Activated CD4-positive, alpha-beta T cell treated with anti-CD3 and anti-CD28 coated beads, Interleukin-2, amount 50 U/mL, for 48 hours (primary cell): Measurements from ENCODE around the gene TAL1.
"Not testable (repeated sequence)": the region's sequence is repeated elsewhere in the genome, so short reads cannot be mapped to it uniquely, and the experiment has no call there.

Experiments
- DNase-seq, 2 experiments: peaks; one replicate each; pipeline ENCODE4 v3.0.0-alpha.2; 2020

The TAL1 gene

DNA sequence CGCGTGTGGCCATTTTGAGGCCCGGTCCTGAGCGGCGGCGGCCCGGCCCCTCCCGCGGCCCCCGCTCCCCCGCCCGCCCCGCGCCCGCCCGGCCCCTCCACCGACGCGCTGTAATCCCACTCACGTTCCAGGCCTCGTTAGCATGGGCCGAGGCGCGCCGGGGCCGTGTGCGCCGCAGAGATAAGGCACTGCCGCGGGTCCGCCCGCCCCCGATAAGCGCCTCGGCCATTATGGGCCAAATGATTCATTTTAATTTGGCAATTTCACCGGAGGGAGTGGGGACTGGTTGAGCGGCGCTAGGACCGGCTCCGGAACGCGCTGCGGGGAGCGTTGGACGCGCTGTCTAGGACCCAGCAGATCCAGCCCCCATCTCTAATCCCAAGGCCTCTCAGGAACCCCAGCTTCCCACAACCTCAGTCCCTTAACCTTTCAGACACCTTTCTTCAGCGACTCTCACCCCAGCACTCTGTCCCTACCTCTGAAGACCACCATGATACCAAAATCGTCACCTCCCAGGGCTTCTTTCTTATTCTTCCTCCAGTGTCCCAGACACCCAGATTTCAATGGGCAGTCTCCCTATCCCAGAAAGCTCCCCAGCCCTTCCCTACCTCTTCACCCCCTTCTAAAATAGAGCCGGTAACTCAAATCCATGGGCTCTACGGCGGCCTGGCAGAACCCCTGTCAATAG is at the start of gene TAL1:
TSS of gene TAL1 (minus strand) at position 39 of the 688 bp plus-strand sequence. CDS start 6,337 bp downstream, outside the sequence.
- no peak for DNase-seq

DNA sequence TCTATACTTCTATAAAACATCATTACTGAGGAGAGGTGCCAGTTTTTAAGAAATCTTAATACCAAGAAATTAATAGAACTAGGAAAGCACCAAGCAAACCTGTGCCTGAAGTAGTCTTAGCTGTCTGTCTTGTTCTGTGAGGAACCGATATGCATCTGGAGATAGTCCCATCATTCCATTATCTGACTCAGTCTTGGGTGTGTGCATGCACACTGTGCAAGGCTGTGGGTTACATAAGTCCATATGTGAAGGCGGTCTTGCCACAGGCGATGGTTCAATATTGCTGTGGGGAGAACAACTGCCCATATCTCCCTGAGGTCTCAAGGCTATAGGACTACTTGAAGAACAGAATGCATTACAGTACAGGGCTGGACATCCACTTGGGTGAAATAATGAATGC is 48.1 kb upstream of the TAL1 start:
- DNase-seq = no peak

DNA sequence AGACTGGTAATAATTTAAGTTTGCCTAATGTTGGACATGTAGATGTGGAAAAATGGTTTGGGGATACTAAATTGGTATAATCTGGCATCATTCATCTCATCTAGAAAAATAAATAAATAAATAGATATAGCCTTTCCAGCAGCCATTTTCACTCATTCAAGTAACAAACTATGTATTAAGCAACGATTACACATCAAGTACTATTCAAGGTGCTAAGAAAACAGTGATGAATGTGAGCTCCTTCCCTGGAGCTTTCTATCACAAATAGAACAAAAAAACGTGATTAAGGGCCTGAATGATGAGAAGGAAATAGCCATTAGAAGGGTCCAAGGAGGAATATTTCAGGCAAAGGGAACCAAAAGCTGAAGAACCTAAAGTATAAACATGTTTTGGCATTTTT is 44.8 kb upstream of the TAL1 start:
- DNase-seq = no peak

DNA sequence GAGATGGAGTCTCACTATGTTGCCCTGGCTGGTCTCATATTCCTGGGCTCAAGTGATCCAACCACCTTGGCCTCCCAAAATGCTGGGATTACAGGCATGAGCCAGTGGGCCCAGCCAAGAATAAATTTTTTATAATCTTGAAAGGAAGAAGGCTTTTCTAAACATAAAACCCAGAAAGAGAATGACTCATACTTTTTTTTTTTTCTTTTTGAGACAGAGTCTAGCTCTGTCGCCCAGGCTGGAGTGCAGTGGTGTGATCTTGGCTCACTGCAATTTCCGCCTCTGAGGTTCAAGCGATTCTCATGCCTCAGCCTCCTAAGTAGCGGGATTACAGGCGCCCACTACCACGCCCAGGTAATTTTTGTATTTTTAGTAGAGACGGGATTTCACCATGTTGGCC is 43.8 kb upstream of the TAL1 start:
- DNase-seq = not testable (repeated sequence)

DNA sequence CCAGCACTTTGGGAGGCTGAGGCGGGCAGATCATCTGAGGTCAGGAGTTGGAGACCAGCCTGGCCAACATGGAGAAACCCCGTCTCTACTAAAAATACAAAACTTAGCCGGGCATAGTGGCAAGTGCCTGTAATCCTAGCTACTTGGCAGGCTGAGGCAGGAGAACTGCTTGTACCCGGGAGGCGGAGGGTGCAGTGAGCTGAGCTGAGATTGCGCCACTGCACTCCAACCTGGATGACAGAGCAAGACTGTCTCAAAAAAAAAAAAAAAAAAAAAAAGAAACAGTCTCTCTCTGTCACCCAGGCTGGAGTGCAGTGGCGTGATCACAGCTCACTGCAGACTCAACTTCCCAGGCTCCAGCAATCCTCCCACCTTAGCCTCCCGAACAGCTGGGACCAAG is 33.5 kb upstream of the TAL1 start:
- DNase-seq = not testable (repeated sequence)

DNA sequence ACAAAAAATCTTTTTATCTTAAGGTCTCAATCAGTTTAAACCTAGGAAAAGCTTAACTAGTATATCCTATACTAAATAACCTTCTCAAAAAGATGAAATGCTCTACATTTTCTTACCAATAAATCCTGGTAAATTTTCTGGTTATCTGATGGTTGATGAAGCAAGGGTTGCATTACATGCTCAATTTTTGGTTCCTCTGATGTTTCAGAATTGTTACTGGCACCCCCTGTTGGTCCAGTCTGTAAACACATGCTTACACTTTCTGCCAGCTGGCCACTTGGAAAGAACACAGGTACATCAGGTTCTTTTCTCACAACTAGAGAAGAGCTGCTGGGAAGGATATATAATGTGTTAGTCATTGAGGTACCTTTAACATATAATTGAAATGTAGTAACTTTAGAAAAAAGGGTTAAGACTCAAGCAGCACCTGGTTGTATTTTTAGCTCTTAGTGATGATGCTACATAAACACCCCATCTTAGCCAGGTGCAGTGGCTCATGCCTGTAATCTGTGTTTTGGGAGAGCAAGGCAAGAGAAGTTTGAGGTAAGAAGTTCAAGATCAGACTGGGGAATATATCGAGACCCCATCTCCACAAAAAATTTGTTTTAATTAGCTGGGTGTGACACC is 30.9 kb upstream of the TAL1 start:
- peak; percentile 30 to 50 for DNase-seq

DNA sequence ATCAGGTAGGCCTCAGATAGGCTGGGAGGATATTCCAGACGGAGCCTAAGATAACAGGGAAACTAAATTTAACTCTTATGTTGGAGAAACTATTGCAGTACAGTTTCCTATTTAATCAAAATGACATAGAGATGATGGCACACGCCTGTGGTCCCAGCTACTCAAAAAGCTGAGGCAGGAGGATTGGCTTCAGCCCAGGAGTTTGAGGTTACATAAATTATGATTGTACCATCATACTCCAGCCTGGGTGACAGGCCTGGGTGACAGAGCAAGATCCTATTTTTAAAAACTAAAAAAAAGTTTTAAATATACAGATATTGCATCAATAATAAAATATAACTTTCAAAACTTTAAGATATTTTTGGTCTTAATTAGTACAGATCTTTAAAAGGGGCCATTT is 25.2 kb upstream of the TAL1 start:
- DNase-seq = no peak

DNA sequence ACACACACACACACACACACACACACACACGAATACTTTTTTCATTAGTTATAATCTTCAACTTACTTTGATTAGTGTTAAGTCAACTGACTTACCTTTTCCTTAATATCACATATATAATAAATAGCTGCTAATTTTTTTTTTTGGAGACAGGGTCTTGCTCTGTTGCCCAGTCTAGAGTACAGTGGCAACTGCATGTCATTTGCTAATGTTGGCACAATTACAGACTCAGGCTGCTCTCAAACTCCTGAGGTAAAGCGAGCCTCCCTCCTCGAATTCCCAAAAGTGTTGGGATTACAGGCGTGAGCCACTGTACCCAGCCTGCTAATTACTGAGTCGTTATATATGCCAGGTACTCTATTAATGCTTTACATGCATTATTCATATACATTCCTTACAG is 20.8 kb upstream of the TAL1 start:
- no peak for DNase-seq

DNA sequence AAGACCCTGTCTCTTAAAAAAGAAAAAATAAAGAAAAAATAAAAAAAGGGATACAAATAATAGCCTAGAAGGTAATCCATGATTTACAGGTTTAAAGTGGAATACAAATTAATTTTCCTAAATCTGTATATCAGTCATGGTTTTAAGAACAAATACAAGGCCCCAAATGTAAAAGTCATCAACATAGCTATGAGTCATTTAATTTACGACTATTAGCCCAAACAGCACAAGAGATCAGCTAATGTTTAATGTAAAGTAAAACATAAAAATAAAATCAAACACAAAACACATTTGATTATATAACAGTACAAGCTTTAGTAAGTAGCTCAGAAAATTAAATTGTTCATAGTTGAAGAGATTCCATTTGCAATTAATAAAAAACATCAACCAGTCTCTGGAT is 20.3 kb upstream of the TAL1 start:
- no peak for DNase-seq

DNA sequence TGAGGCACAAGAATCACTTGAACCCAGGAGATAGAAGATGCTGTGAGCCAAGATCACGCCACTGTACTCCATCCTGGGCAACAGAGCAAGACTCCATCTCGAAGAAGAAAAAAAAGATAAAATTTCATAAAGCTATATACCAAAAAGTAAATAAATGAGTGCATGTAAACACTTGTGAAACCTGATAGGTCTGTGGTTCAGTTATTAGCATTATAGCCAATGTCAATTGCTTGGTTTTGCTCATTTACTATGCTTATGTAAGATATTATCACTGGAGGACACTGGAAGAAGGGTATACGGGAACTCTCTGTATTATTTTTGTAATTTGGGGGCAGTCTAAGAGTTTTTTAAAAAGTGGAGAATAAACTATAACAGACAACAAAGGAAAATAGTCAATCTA is 17.7 kb upstream of the TAL1 start:
- DNase-seq = no peak

DNA sequence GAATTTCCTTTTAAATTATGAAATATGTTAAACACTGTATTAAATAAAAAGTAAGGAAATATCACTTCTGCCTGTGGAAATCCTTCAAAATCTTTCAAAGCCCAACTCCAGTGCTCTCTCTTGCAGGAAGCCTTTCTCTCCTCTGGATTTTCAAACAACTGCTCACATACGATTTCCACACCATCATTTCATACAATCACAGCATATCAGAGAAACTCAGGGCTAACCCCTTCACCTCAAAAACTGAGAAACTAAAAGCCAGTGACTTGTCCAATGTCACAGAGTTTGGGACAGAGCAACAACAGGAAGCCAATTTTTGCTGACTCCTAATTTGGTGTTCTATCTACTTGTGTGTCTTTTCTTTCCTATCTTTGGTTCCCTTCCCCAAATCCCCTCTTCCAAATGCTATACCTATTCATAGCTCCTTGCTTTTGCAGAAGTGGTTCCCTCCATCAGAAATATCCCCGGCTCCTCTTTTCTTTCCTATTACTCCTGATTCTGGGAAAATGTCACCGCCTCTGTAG is 12.4 kb upstream of the TAL1 start:
- no peak for DNase-seq

DNA sequence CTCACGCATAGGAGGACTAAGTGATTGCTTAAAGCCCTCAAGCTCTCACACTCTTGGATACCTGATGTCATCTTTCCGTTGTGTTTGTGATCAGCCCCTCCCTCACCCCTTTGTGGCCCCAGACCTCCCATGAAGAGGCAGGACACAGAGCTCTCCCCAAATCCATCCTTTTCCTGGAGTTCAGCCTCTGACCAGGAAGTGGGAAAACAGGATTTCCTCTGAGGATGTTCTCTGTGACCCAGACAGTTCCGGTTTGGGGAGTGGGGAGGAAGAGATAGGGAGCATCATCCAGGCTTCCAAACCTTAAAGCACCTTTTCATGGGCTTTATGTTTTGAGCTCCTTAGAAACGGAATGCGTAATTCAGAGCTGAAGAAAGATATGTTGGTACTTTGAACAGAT is 11.9 kb upstream of the TAL1 start:
- DNase-seq = no peak

DNA sequence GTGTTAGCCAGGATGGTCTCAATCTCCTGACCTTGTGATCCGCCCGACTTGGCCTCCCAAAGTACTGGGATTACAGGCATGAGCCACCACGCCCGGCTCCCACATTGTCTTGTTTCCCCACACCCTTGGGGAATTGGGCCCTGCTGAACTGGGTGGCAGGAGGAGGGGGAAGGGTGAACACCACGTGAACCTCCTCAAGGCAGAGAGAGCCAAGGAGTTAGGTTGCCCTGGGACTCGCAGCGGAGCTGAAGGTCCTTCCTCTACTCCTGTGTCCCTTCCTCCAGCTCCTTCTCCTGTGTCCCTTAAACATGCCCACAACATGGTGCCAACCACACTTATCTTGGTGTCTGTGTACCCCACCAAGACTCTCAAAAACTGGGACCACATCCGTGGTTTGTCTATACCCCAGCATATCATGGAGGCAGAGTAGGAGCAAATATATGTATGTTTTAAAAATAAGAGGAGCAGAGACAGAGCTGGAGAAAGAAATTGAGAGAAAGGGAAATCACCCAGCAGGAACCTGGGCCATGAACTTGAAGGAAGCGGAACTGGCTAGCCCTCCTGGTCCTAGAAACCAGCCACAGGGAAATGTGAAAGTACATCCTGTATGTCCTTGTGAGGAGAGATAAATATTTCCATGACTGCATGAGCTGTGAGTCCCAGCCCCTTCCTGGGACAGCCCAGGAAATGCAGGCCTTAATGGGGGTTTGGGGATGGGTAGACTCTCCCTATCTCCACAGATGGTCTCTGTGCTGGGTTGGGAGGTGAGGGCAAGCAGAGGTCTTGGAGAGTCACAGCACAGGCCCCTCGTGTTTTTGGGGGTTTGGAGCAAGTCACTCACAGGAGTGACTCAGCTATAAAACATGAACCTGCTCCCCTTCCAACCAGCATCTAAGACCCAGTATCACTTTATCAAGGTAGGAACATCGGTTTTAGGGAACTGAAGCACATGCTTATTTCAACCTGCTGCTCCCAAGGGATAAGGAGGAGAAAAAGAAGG is 9.4 kb upstream of the TAL1 start:
- DNase-seq = no peak

DNA sequence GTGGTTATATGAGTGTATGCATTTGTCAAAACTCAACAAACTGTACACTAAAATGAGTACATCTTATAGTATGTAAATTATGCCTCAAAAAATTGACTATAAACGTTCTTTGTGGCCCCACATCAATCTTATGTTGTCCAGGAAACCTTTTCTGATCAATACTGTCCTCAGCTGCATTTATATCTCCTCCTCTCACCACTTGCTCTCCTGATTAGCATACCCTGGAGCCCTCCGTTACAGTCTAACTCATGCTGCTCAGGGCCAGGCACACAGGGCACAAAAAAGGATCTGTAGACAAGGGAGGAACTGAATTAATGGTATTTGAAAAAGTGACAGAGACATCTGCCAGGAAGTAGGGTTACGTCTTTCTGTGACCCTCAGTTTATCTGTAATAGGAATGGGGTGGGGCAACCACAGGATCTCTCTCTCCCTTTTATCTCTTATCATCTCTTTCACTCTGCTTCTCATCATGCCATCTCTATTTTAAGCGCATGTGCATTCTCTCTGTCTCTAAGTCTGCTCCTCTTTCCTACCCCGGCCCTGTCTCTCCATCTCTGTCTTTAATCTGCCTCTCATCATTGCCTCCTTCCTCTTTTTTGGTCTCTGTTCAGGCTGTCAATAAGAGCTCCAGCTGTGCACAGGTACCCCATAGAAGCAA is 7.0 kb upstream of the TAL1 start:
- no peak for DNase-seq

DNA sequence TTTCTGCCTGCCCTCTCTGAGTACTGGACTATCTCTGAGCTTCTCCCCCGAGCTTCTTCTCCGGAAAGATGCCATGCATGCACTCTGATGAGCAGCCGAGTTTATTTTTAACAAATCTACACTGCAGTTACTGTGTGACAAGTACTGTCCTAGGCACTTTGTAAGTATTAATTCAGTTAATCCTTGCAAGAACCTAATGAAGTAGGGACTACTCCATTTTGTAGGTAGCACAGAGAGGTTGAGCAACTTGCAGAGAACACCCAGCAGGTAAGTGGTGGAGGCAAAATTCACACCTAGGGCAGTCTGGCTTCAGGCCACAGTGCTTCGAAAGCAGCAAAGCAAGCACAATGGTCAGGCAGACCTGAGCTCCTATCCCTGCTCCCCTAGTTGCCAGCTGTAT is 3.8 kb upstream of the TAL1 start:
- no peak for DNase-seq

DNA sequence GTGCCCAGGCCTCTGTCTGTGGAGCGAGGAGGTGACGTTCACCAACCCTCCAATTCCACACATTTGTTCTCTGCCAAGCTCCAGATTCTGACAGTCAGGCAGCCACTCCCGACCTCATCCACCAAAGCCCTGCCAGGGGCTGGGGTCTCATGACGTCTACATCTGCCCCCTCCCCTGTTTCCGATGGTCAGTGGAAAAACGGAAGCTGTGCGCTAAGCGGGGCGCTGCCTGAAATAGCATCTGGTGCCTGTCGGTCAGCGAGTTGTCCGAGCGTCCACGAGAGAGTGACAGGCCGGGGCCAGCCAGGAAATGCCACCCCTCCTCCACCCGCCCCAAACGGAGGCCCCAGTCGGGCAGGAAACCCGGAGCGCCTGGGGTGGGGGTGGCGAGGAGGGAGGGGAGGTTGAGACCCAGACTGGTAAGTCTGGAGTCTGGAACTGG is 3.2 kb upstream of the TAL1 start:
- no peak for DNase-seq

DNA sequence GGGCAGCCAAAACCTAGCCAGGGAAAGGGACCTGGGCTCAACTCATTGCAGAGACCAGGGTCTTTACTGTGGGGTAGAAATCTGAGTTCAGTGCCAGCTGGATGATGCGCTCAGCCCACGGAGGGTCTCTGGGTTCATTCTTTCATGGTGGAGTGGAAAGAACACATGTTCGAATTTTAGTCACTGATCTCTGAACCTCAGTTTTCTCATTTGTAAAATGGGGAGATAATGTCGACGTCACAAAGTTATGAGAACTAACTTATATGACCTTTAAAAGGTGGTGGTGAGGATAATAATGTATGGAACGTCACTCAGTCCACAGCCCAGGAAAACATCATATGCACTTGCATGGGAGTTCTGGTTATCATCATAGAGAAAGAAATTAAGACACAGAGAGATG is 1.2 kb upstream of the TAL1 start:
- DNase-seq = no peak

DNA sequence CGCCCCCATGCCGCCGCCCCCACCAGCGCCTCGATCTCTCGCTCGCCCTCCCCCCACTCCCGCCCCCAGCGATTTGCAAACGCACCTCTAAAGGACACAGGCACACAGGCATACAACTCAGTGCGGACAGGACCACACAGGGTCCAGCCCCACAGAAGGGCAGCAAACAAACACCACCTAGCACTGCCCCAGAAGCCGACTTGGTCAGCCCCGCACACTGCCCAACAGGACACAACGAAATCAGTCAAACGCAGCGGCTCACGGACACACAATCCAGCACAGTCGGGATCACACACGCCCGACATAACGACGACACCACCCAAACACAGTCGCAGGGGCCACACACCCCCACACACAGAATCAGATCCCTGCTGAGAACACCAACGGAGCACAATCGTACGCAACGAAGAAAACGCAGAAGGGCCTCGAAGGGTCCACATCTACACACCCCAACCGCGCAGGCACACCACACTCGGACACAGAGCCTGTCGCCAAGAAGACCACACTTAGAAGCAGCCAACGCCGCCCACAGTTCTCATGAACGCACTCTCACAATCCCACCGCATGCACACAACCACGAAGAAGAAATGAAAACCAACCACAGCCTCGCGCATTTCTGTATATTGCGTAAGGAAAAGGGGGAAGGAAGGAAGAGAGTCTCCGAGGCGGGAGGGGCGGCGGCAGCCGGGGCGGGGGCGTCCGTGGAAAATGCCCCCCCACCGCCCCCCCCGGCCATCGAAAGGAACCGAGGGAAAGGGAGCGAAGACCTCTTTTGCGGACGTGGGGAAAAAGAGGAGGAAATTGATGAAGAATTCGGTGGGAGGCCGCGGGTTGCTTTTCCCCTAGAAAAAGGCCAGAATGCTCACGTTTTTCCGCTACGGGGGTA is 481 bp downstream of the TAL1 start:
- peak; percentile 22 to 25 for DNase-seq

DNA sequence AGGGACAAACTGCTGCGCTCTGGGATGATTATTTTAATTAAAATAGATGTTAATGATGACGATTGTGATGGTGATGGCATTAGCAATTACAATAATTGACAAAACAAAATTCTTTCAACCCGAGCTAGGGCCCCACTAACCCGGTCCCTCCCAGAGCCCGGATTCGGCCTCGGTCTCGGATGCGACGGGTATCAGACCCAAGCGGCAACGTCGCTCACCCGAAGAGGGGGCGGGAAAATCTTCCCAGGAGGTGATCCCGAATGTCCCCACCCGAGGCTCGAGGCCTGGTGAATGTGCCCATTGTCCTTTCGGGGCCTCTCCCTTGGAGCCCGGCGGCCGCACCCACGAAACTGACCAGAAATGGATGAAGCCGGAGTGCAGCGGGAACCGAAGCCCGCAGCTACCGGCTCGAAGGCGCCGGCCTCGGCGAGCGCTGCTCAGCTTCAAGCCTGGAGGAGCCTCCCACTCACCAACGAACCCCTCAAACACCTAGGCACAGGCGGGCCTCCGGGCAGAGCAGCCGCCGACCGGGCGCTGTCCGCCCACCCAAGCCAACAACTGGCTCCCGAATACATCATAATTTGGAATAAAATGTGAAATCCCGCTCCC is 1.2 kb downstream of the TAL1 start:
- DNase-seq = peak in 1 of 2 experiments; percentile 22

DNA sequence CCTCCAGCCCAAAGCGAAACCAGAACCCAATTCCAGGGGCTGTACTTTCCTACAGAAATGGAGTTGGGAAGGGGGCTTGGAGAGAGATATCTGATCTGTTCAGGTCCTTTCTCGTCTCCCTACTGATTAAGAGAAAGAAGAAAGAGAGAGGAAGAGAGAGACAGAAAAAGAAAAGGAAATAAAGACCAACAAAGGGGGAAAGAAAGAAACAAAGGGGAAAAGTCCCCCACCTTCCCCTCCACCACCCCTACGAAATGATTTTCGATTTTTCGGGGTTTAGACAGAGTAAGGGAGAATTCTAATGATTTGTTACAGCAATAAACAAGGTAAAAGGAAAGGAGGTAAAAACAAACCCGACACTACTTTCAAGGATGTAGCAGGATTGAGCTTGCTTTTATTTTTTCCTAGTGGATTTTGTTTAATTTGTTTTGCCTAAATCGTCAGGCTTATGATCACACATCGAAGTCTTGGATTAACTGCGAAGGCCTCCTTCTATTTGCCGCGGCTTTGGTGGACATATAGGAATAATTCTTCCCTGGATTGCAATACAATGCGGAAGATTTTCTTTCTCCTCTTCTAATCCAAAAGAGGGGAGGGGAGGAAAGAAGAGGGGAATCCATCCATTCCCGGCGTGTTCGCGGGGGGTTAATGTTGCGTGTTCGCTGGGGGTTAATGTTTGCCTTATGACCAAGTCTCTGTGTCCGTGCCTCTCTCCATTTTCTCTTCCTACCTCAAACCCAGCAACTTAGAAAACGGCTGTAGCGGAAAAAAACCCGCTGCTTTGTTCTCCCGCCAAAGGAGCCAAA is 1.9 kb downstream of the TAL1 start:
- DNase-seq = no peak
